ENCODE results near the gene RAMP3. TPM values are rescaled to one million over a fixed set of nuclear protein-coding genes. Genes with fewer than 3 reads are reported as not detected.
A peak's percentile ranks its signal among the peaks of the same experiment; 100 is the strongest.

The RAMP3 gene
- total RNA-seq, 1 donor from 2014 or later: not detected

GRCh38 chr7:45176091-45176490 is 18.5 kb downstream of the RAMP3 start:
- Mint-ChIP-seq H3K27me3 (ENCODE audit: unreplicated experiment) (peaks cover 13% of the 10 kb centered on the region), H3K4me1 (ENCODE audit: unreplicated experiment) (no peaks in the 10 kb centered on the region), H3K9me3 (ENCODE audit: unreplicated experiment) (no peaks in the 10 kb centered on the region), H3K4me3 (ENCODE audit: unreplicated experiment) (no peak overlapping the region), H3K27ac (ENCODE audit: unreplicated experiment) (no peak overlapping the region), H3K36me3 (ENCODE audit: unreplicated experiment) (no peaks in the 10 kb centered on the region)
- no peak for DNase-seq (ENCODE audit: extremely low spot score, unreplicated experiment)
- no peak for TF ChIP-seq CTCF (IDR thresholded peaks at IDR 0.05)

- no peak for DNase-seq (ENCODE audit: extremely low spot score, unreplicated experiment)
- TF ChIP-seq CTCF (IDR thresholded peaks at IDR 0.05): no peak
- Mint-ChIP-seq H3K9me3 (ENCODE audit: unreplicated experiment) (no peaks in the 10 kb centered on the region), H3K36me3 (ENCODE audit: unreplicated experiment) (no peaks in the 10 kb centered on the region), H3K27me3 (ENCODE audit: unreplicated experiment) (peaks cover 13% of the 10 kb centered on the region), H3K4me3 (ENCODE audit: unreplicated experiment) (no peak overlapping the region), H3K27ac (ENCODE audit: unreplicated experiment) (no peak overlapping the region), H3K4me1 (ENCODE audit: unreplicated experiment) (no peaks in the 10 kb centered on the region)
Measured at GRCh38 chr7:45176886-45177731, 19.5 kb downstream of the RAMP3 start.

GRCh38 chr7:45177801-45178200 is 20.2 kb downstream of the RAMP3 start:
- no peak for DNase-seq (ENCODE audit: extremely low spot score, unreplicated experiment)
- no peaks in the 10 kb centered on the region for H3K9me3 Mint-ChIP-seq (ENCODE audit: unreplicated experiment)
- H3K4me3 Mint-ChIP-seq (ENCODE audit: unreplicated experiment): no peak overlapping the region
- H3K27ac Mint-ChIP-seq (ENCODE audit: unreplicated experiment): no peak overlapping the region
- no peak for TF ChIP-seq CTCF (IDR thresholded peaks at IDR 0.05)
- peaks cover 11% of the 10 kb centered on the region for H3K27me3 Mint-ChIP-seq (ENCODE audit: unreplicated experiment)
- H3K4me1 Mint-ChIP-seq (ENCODE audit: unreplicated experiment): no peaks in the 10 kb centered on the region
- H3K36me3 Mint-ChIP-seq (ENCODE audit: unreplicated experiment): no peaks in the 10 kb centered on the region

GRCh38 chr7:45178241-45179225 is 20.9 kb downstream of the RAMP3 start:
- H3K36me3 Mint-ChIP-seq (ENCODE audit: unreplicated experiment): no peaks in the 10 kb centered on the region

More at GRCh38 chr7:45178241-45179225, 20.9 kb downstream of the RAMP3 start:
- peak; percentile 8 for TF ChIP-seq CTCF (IDR thresholded peaks at IDR 0.05)
- Mint-ChIP-seq H3K27ac (ENCODE audit: unreplicated experiment) (no peak overlapping the region), H3K4me3 (ENCODE audit: unreplicated experiment) (no peak overlapping the region), H3K27me3 (ENCODE audit: unreplicated experiment) (peaks cover 8% of the 10 kb centered on the region), H3K9me3 (ENCODE audit: unreplicated experiment) (no peaks in the 10 kb centered on the region), H3K4me1 (ENCODE audit: unreplicated experiment) (no peaks in the 10 kb centered on the region)
- no peak for DNase-seq (ENCODE audit: extremely low spot score, unreplicated experiment)
